Dendritic cell treated with granulocyte-macrophage colony-stimulating factor and Interleukin-4, amounts not matched to agents 40 ng/mL and 50 ng/mL, for 4 days (primary cell): ENCODE data around the gene ACKR4.
"Not testable (repeated sequence)": the region's sequence is repeated elsewhere in the genome, so short reads cannot be mapped to it uniquely, and the experiment has no call there.

ENCODE experiments used
- H3K27ac Mint-ChIP-seq: one replicate; pipeline ENCODE4 v1.8.0; 2022; ENCODE audit warnings: mild to moderate bottlenecking, mixed read lengths
- H3K27me3 Mint-ChIP-seq: one replicate; pipeline ENCODE4 v1.8.0; 2022; ENCODE audit warnings: mild to moderate bottlenecking, mixed read lengths
- H3K36me3 Mint-ChIP-seq: one replicate; pipeline ENCODE4 v1.8.0; 2022; ENCODE audit warnings: low read depth, mixed read lengths
- H3K4me1 Mint-ChIP-seq: one replicate; pipeline ENCODE4 v1.8.0; 2022; ENCODE audit warnings: low read depth, mixed read lengths
- H3K4me3 Mint-ChIP-seq: one replicate; pipeline ENCODE4 v1.8.0; 2022; ENCODE audit warnings: mild to moderate bottlenecking, moderate library complexity, mixed read lengths
- H3K9me3 Mint-ChIP-seq: one replicate; pipeline ENCODE4 v1.8.0; 2022; ENCODE audit warnings: mixed read lengths
- intact Hi-C: fragments of 100-400 bp; cut with micrococcal nuclease; formaldehyde crosslinking; loops from one replicate; pipeline ENCODE4 v1.15.0; 2022

The ACKR4 gene

GRCh38 chr3:132606085-132606484, 9.0 kb downstream of the ACKR4 start:
- Mint-ChIP-seq H3K36me3 (peaks cover 34% of the 10 kb centered on the region), H3K27ac (no peak overlapping the region), H3K27me3 (no peaks in the 10 kb centered on the region), H3K4me1 (peaks cover 3% of the 10 kb centered on the region), H3K4me3 (no peak overlapping the region), H3K9me3 (no peaks in the 10 kb centered on the region)
- intact Hi-C loops: no loop called here

GRCh38 chr3:132606620-132607019, 9.6 kb downstream of the ACKR4 start:
- H3K27me3 Mint-ChIP-seq, H3K4me3 Mint-ChIP-seq, intact Hi-C loops, H3K4me1 Mint-ChIP-seq, H3K27ac Mint-ChIP-seq, H3K9me3 Mint-ChIP-seq: not testable (repeated sequence)
- peaks cover 34% of the 10 kb centered on the region for H3K36me3 Mint-ChIP-seq

GRCh38 chr3:132615301-132615700, 18.2 kb downstream of the ACKR4 start:
- intact Hi-C loops, H3K9me3 Mint-ChIP-seq, H3K4me3 Mint-ChIP-seq, H3K27me3 Mint-ChIP-seq, H3K27ac Mint-ChIP-seq, H3K4me1 Mint-ChIP-seq: not testable (repeated sequence)
- H3K36me3 Mint-ChIP-seq: peaks cover 11% of the 10 kb centered on the region

GRCh38 chr3:132615881-132616280, 18.8 kb downstream of the ACKR4 start:
- Mint-ChIP-seq H3K4me3 (no peak overlapping the region), H3K36me3 (peaks cover 15% of the 10 kb centered on the region), H3K27me3 (no peaks in the 10 kb centered on the region), H3K4me1 (peaks cover 7% of the 10 kb centered on the region), H3K9me3 (peaks cover 10% of the 10 kb centered on the region), H3K27ac (no peak overlapping the region)
- intact Hi-C loops: no loop called here

- Mint-ChIP-seq H3K9me3 (peaks cover 10% of the 10 kb centered on the region), H3K27ac (no peak overlapping the region), H3K27me3 (no peaks in the 10 kb centered on the region), H3K36me3 (peaks cover 21% of the 10 kb centered on the region), H3K4me3 (no peak overlapping the region), H3K4me1 (no peaks in the 10 kb centered on the region)
- intact Hi-C loops: no loop called here
Measured at GRCh38 chr3:132616780-132617179, 19.7 kb downstream of the ACKR4 start.

- intact Hi-C loops: no loop called here
- H3K36me3 Mint-ChIP-seq: peaks cover 25% of the 10 kb centered on the region
- no peaks in the 10 kb centered on the region for H3K9me3 Mint-ChIP-seq
- no peaks in the 10 kb centered on the region for H3K27me3 Mint-ChIP-seq
- H3K4me3 Mint-ChIP-seq: no peak overlapping the region
- H3K4me1 Mint-ChIP-seq: no peaks in the 10 kb centered on the region
- no peak overlapping the region for H3K27ac Mint-ChIP-seq
Measured at GRCh38 chr3:132622148-132622547, 25.1 kb downstream of the ACKR4 start.

- H3K27me3 Mint-ChIP-seq: no peaks in the 10 kb centered on the region
- H3K9me3 Mint-ChIP-seq: no peaks in the 10 kb centered on the region
- H3K4me1 Mint-ChIP-seq: no peaks in the 10 kb centered on the region
- H3K36me3 Mint-ChIP-seq: peaks cover 26% of the 10 kb centered on the region
- intact Hi-C loops: no loop called here
- no peak overlapping the region for H3K27ac Mint-ChIP-seq
- no peak overlapping the region for H3K4me3 Mint-ChIP-seq
Measured at GRCh38 chr3:132622761-132623160, 25.7 kb downstream of the ACKR4 start.

GRCh38 chr3:132623646-132624045, 26.6 kb downstream of the ACKR4 start:
- no peaks in the 10 kb centered on the region for H3K27me3 Mint-ChIP-seq
- no peak overlapping the region for H3K27ac Mint-ChIP-seq
- H3K36me3 Mint-ChIP-seq: peaks cover 26% of the 10 kb centered on the region
- H3K9me3 Mint-ChIP-seq: no peaks in the 10 kb centered on the region
- H3K4me3 Mint-ChIP-seq: no peak overlapping the region
- no peaks in the 10 kb centered on the region for H3K4me1 Mint-ChIP-seq
- intact Hi-C loops: no loop called here

GRCh38 chr3:132624790-132625189, 27.7 kb downstream of the ACKR4 start:
- peaks cover 31% of the 10 kb centered on the region for H3K36me3 Mint-ChIP-seq
- H3K27ac Mint-ChIP-seq: no peak overlapping the region
- H3K4me1 Mint-ChIP-seq: no peaks in the 10 kb centered on the region
- intact Hi-C loops: no loop called here
- H3K4me3 Mint-ChIP-seq: no peak overlapping the region
- H3K27me3 Mint-ChIP-seq: no peaks in the 10 kb centered on the region
- no peaks in the 10 kb centered on the region for H3K9me3 Mint-ChIP-seq

- no peaks in the 10 kb centered on the region for H3K27me3 Mint-ChIP-seq
- H3K4me1 Mint-ChIP-seq: no peaks in the 10 kb centered on the region
- intact Hi-C loops: no loop called here
- H3K36me3 Mint-ChIP-seq: peaks cover 31% of the 10 kb centered on the region
- no peak overlapping the region for H3K4me3 Mint-ChIP-seq
- no peak overlapping the region for H3K27ac Mint-ChIP-seq
- H3K9me3 Mint-ChIP-seq: no peaks in the 10 kb centered on the region
Measured at GRCh38 chr3:132625613-132626012, 28.5 kb downstream of the ACKR4 start.

- no peaks in the 10 kb centered on the region for H3K4me1 Mint-ChIP-seq
Measured at GRCh38 chr3:132626955-132627354, 29.9 kb downstream of the ACKR4 start.

GRCh38 chr3:132628157-132628556, 31.1 kb downstream of the ACKR4 start:
- Mint-ChIP-seq H3K27ac (no peak overlapping the region), H3K36me3 (peaks cover 22% of the 10 kb centered on the region), H3K4me1 (no peaks in the 10 kb centered on the region), H3K9me3 (no peaks in the 10 kb centered on the region), H3K4me3 (no peak overlapping the region), H3K27me3 (no peaks in the 10 kb centered on the region)
- intact Hi-C loops: no loop called here

More at GRCh38 chr3:132626955-132627354, 29.9 kb downstream of the ACKR4 start:
- H3K4me3 Mint-ChIP-seq: no peak overlapping the region
- intact Hi-C loops: no loop called here
- no peak overlapping the region for H3K27ac Mint-ChIP-seq
- H3K36me3 Mint-ChIP-seq: peaks cover 22% of the 10 kb centered on the region
- H3K9me3 Mint-ChIP-seq: no peaks in the 10 kb centered on the region
- no peaks in the 10 kb centered on the region for H3K27me3 Mint-ChIP-seq

- Mint-ChIP-seq H3K4me1 (no peaks in the 10 kb centered on the region), H3K9me3 (no peaks in the 10 kb centered on the region), H3K27me3 (no peaks in the 10 kb centered on the region), H3K36me3 (peaks cover 22% of the 10 kb centered on the region), H3K4me3 (no peak overlapping the region), H3K27ac (no peak overlapping the region)
- intact Hi-C loops: no loop called here
Measured at GRCh38 chr3:132629928-132630327, 32.9 kb downstream of the ACKR4 start.

- no peaks in the 10 kb centered on the region for H3K9me3 Mint-ChIP-seq
- H3K27ac Mint-ChIP-seq: no peak overlapping the region
- H3K36me3 Mint-ChIP-seq: peaks cover 22% of the 10 kb centered on the region
- no peak overlapping the region for H3K4me3 Mint-ChIP-seq
- intact Hi-C loops: no loop called here
- no peaks in the 10 kb centered on the region for H3K4me1 Mint-ChIP-seq
- no peaks in the 10 kb centered on the region for H3K27me3 Mint-ChIP-seq
Measured at GRCh38 chr3:132630612-132631011, 33.5 kb downstream of the ACKR4 start.

GRCh38 chr3:132635052-132635451, 38.0 kb downstream of the ACKR4 start:
- Mint-ChIP-seq H3K4me1 (no peaks in the 10 kb centered on the region), H3K27ac (no peak overlapping the region), H3K4me3 (no peak overlapping the region), H3K36me3 (peaks cover 18% of the 10 kb centered on the region), H3K27me3 (no peaks in the 10 kb centered on the region), H3K9me3 (no peaks in the 10 kb centered on the region)
- intact Hi-C loops: no loop called here
